GM19035 (cell line): ENCODE measurements around the gene AOPEP.
"Not testable (repeated sequence)": the region's sequence is repeated elsewhere in the genome, so short reads cannot be mapped to it uniquely, and the experiment has no call there.

Source experiments
- ATAC-seq: cut with Tn5 transposase; IDR thresholded peaks from one replicate; pipeline ENCODE4 v1.9.1; 2021; ENCODE audit not compliant: unreplicated experiment

Gene AOPEP

GRCh38 chr9:94927048-94927761 is 200.7 kb downstream of the AOPEP start:
- ATAC-seq: no peak

GRCh38 chr9:94927762-94928670 is 201.5 kb downstream of the AOPEP start:
- no peak for ATAC-seq

GRCh38 chr9:94928691-94929368 is 202.3 kb downstream of the AOPEP start:
- no peak for ATAC-seq

DNA sequence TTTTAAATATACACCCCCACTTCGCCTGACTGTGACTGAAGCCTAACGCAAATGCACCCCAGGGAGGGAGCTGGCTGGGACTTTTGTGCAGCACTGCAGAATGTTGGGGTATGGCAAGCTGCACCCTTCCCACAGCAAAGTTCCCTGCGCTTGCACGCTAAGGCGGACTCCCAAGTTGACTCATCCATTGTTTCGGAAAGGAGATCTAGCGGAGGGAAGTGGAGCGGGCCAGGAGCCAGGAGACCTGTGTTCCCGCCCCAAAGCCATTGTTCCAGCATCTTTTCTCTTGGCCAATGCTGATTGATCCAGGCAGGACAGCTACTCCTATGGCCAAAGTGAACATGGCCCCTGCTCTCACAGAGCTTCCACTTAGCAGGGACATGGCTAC is 202.9 kb downstream of the AOPEP start:
- no peak for ATAC-seq

DNA sequence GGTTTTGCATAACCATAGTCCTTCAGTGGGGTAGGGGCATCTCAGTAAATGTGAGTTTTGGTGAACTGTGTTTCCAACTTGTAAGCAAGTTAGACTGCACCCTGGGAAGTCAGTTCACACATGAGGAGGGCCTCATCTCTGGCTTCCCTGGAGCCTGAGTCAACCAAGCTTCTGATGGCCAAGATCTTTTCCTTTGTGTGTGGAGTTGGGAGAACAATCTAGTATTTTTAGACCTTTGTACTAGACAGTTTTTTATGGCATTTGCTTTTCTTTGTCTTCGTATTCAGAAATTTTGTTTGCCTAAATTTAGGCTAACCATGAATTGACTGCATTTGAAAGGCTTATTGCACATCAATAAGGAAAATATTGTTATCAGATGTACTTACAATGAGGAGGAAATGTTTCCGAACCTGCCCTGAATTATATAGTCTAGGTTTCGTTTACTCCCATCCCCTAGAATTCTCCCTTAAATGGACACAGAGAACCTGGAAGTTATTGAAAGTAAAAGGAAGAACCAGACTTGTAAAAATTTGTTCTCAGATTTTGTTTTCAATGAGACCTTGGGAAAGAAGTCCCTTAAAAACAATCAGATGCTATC is 204.6 kb downstream of the AOPEP start:
- no peak for ATAC-seq

DNA sequence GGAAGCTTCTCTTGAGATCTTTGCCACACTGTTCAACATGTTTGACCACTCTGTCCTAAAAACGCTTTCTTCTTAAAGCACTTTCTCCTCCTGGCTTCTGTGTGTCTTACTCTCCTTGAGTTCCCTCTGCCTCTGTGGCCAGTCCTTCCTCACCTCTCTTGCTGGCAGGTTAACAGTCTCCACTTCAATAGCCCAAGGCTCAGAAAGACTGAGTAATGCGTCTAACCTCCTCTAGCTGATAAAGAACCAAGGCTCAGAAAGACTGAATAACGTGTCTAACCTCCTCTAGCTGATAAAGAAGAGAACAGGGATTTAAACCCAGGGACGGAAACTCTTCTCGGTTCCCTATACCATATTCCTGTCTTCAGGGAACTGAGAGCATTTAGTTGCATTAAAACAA is 205.2 kb downstream of the AOPEP start:
- ATAC-seq: no peak

- no peak for ATAC-seq
These were observed 206.4 kb downstream of the AOPEP start for GRCh38 chr9:94932652-94933510.

DNA sequence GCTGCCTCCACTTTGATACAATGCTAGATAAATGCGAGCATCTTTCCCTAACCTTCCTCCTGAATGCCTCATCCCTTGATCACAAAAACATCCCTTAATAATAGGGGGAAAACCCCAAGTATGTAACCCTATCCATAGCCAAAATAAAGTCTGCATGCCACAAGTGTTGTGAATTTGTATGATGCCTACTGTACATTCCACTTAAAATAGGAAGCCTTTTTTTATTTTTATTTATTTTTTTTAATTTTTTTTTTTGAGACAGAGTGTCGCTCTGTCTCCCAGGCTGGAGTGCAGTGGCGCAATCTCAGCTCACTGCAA is 207.0 kb downstream of the AOPEP start:
- no peak for ATAC-seq

DNA sequence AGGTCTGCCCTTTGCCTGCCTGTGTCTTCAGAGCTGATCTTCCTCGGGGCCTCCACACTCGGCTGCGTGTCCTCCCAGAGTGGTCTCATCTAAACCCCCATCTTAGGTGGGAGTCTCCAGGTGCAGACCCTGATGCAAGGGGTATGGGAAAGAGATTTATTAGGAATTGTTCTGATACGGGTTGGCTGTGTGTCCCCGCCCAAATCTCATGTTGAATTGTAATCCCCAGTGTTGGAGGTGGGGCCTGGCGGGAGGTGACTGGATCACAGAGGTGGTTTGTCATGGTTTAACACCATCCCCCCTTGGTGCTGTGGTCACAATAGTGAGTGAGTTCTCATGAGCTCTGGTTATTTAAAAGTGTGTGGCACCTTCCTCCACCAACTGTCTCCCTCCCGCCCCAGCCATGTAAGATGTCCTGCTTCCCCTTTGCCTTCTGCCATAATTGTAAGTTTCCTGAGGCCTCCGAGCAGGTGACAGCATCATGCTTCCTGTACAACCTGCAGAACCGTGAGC is 208.4 kb downstream of the AOPEP start:
- no peak for ATAC-seq

- ATAC-seq: no peak
These were observed 208.9 kb downstream of the AOPEP start for GRCh38 chr9:94935396-94935795.

DNA sequence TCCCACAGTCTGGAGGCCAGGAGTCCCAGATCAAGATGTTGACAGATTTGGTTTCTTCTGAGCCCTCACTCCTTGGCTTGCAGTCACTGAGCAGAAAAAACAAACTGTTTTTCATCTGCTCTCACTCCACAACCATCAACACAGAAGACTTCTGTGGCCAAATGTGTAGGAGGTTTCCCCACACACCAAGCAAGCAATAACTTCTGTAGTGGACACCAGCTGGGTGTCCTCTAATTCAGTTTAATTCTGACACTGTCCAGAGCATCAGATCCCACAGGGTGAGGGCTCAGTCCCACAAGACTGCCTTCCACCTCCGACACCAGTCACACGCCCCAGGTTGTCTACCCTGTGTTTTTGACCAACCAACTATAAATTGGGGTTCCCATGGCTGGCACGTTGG is 209.9 kb downstream of the AOPEP start:
- ATAC-seq: no peak

- no peak for ATAC-seq
These were observed 210.9 kb downstream of the AOPEP start for GRCh38 chr9:94937214-94937903.

GRCh38 chr9:94938384-94938783 is 211.9 kb downstream of the AOPEP start:
- ATAC-seq: no peak

- not testable (repeated sequence) for ATAC-seq
These were observed 213.8 kb downstream of the AOPEP start for GRCh38 chr9:94940296-94940695.

- ATAC-seq: no peak
These were observed 214.8 kb downstream of the AOPEP start for GRCh38 chr9:94941211-94941875.

GRCh38 chr9:94944626-94945025 is 218.1 kb downstream of the AOPEP start:
- no peak for ATAC-seq

- ATAC-seq: no peak
These were observed 219.0 kb downstream of the AOPEP start for GRCh38 chr9:94945197-94946144.

DNA sequence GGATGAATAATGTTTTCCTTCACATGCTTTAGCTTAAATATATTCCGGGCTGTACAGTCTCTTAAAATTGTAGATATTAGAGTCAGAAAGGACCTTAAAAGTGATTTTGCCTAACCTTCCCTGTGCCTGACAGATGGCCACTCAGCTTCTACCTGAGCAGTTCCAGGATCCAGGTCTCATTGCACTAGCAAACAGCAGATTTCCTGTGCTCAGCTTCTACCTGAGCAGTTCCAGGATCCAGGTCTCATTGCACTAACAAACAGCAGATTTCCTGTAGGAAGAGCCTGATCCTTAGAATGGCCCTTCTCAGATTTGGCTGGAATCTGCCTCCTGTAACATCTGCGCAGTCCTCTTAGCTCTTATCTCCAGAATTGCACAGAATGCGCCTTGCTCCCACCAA is 219.8 kb downstream of the AOPEP start:
- ATAC-seq: no peak
